WTC11 (cell line): ENCODE results near the gene LRRN3. TPM values are rescaled to one million over a fixed set of nuclear protein-coding genes. Genes with fewer than 3 reads are reported as not detected.

Experiments
- ATAC-seq: fragments of 200-7000 bp; cut with Tn5 transposase; 2 replicates; pipeline ENCODE4 v1.10.0; 2021; ENCODE audit warnings: mild to moderate bottlenecking, moderate library complexity
- CTCF ChIA-PET: fragments of 300-600 bp; sonication (Branson Sonifier 250); formaldehyde crosslinking; loops from one replicate; lab custom pipeline; 2021; ENCODE audit warnings: antibody characterized with exemption; lab: Charles Lee
- POLR2A ChIA-PET: fragments of 350-600 bp; sonication (Branson Sonifier 250); formaldehyde crosslinking; loops from one replicate; lab custom pipeline; 2021; ENCODE audit warnings: antibody characterized with exemption; lab: Charles Lee
- DNase-seq: peaks from one replicate; pipeline ENCODE4 v3.0.0; 2021; ENCODE audit warnings: low spot score
- H3K27ac Mint-ChIP-seq: 2 replicates; pipeline ENCODE4 v1.8.0; 2021; ENCODE audit warnings: mixed read lengths
- H3K27me3 Mint-ChIP-seq: 2 replicates; pipeline ENCODE4 v1.8.0; 2021; ENCODE audit warnings: low read depth, mild to moderate bottlenecking, moderate library complexity, mixed read lengths
- H3K36me3 Mint-ChIP-seq: 2 replicates; pipeline ENCODE4 v1.8.0; 2021; ENCODE audit warnings: mixed read lengths
- H3K4me1 Mint-ChIP-seq: 2 replicates; pipeline ENCODE4 v1.8.0; 2022; ENCODE audit warnings: mixed read lengths
- H3K4me3 Mint-ChIP-seq: 2 replicates; pipeline ENCODE4 v1.8.0; 2021; ENCODE audit warnings: mild to moderate bottlenecking, moderate library complexity, mixed read lengths
- H3K9me3 Mint-ChIP-seq: 2 replicates; pipeline ENCODE4 v1.8.0; 2021; ENCODE audit warnings: mixed read lengths
- CBFB ChIP-seq: sonication (generic); formaldehyde crosslinking; IDR thresholded peaks from 2 replicates; pipeline ENCODE4 v1.8.1; 2022; ENCODE audit warnings: mild to moderate bottlenecking, low read depth, missing genetic modification reagents
- ELF4 ChIP-seq: sonication (generic); formaldehyde crosslinking; IDR thresholded peaks from 2 replicates; pipeline ENCODE4 v1.8.1; 2022; ENCODE audit warnings: low read depth, mild to moderate bottlenecking, moderate library complexity, missing genetic modification reagents
- EMX1 ChIP-seq: fragments of 250-450 bp; sonication (Bioruptor Pico); IDR thresholded peaks from 2 replicates; pipeline ENCODE4 v1.8.0; 2021; ENCODE audit warnings: mild to moderate bottlenecking
- FOXK1 ChIP-seq: sonication (generic); formaldehyde crosslinking; IDR thresholded peaks from 2 replicates; pipeline ENCODE4 v1.8.0; 2022; ENCODE audit warnings: mild to moderate bottlenecking, moderate library complexity, missing genetic modification reagents
- HMGA2 ChIP-seq: fragments of 250-450 bp; sonication (Bioruptor Pico); IDR thresholded peaks from 2 replicates; pipeline ENCODE4 v1.4.0; 2021; ENCODE audit warnings: mild to moderate bottlenecking, moderate library complexity
- MXD4 ChIP-seq: fragments of 250-450 bp; sonication (Bioruptor Pico); IDR thresholded peaks from 2 replicates; pipeline ENCODE4 v1.8.0; 2021; ENCODE audit warnings: mild to moderate bottlenecking, moderate library complexity, borderline replicate concordance
- MYBL2 ChIP-seq: sonication (generic); formaldehyde crosslinking; IDR thresholded peaks from 2 replicates; pipeline ENCODE4 v1.8.1; 2023; ENCODE audit warnings: mild to moderate bottlenecking, moderate library complexity, missing genetic modification reagents
- NFYB ChIP-seq: sonication (generic); formaldehyde crosslinking; conservative IDR thresholded peaks from 2 replicates; pipeline ENCODE4 v1.8.0; 2022; ENCODE audit warnings: low read depth, missing genetic modification reagents
- NR1H2 ChIP-seq: sonication (generic); formaldehyde crosslinking; IDR thresholded peaks from 2 replicates; pipeline ENCODE4 v1.9.0; 2021; ENCODE audit warnings: mild to moderate bottlenecking, moderate library complexity, missing genetic modification reagents
- PRRX2 ChIP-seq: fragments of 250-450 bp; sonication (Bioruptor Pico); IDR thresholded peaks from 2 replicates; pipeline ENCODE4 v1.8.0; 2021; ENCODE audit warnings: mild to moderate bottlenecking
- STAT6 ChIP-seq: sonication (generic); formaldehyde crosslinking; conservative IDR thresholded peaks from 2 replicates; pipeline ENCODE4 v1.8.1; 2023; ENCODE audit warnings: mild to moderate bottlenecking, low read depth, missing genetic modification reagents, moderate library complexity
- TCF7 ChIP-seq: sonication (generic); formaldehyde crosslinking; IDR thresholded peaks from 2 replicates; pipeline ENCODE4 v1.8.0; 2022; ENCODE audit warnings: mild to moderate bottlenecking, low read depth, missing genetic modification reagents, moderate library complexity
- TEAD4 ChIP-seq: sonication (generic); formaldehyde crosslinking; IDR thresholded peaks from 2 replicates; pipeline ENCODE4 v1.8.0; 2022; ENCODE audit warnings: mild to moderate bottlenecking, missing genetic modification reagents
- ZNF138 ChIP-seq: sonication (generic); formaldehyde crosslinking; conservative IDR thresholded peaks from 2 replicates; pipeline ENCODE4 v1.8.1; 2022; ENCODE audit warnings: mild to moderate bottlenecking, moderate library complexity, missing genetic modification reagents
- ZNF416 ChIP-seq: fragments of 250-450 bp; sonication (Bioruptor Pico); IDR thresholded peaks from 2 replicates; pipeline ENCODE4 v1.9.0; 2021; ENCODE audit warnings: mild to moderate bottlenecking, inconsistent platforms
- ZNF532 ChIP-seq: fragments of 250-450 bp; sonication (Bioruptor Pico); IDR thresholded peaks from 2 replicates; pipeline ENCODE4 v1.9.0; 2021; ENCODE audit warnings: mild to moderate bottlenecking, borderline replicate concordance
- total RNA-seq: library from RNA; stranded (reverse); gene quantifications from 3 replicates; pipeline ENCODE4 v1.2.3, GENCODE V29; 2021
- TF ChIP-seq, protein P1 (sequence below): sonication (generic); formaldehyde crosslinking; IDR thresholded peaks from 2 replicates; pipeline ENCODE4 v1.8.0; 2022; ENCODE audit warnings: mild to moderate bottlenecking, missing genetic modification reagents
- TF ChIP-seq, protein P2 (sequence below): sonication (generic); formaldehyde crosslinking; IDR thresholded peaks from 2 replicates; pipeline ENCODE4 v1.8.0; 2022; ENCODE audit warnings: mild to moderate bottlenecking, missing genetic modification reagents
- TF ChIP-seq, protein P3 (sequence below): sonication (generic); formaldehyde crosslinking; IDR thresholded peaks from 2 replicates; pipeline ENCODE4 v1.8.1; 2023; ENCODE audit warnings: mild to moderate bottlenecking, missing genetic modification reagents, moderate library complexity
- TF ChIP-seq, protein P4 (sequence below): fragments of 250-450 bp; sonication (Bioruptor Pico); IDR thresholded peaks from 2 replicates; pipeline ENCODE4 v1.9.0; 2021; ENCODE audit warnings: moderate library complexity, mild to moderate bottlenecking, inconsistent platforms, borderline replicate concordance

Gene LRRN3
- total RNA-seq, 1 experiment from 2014 or later = 0.70 TPM

DNA sequence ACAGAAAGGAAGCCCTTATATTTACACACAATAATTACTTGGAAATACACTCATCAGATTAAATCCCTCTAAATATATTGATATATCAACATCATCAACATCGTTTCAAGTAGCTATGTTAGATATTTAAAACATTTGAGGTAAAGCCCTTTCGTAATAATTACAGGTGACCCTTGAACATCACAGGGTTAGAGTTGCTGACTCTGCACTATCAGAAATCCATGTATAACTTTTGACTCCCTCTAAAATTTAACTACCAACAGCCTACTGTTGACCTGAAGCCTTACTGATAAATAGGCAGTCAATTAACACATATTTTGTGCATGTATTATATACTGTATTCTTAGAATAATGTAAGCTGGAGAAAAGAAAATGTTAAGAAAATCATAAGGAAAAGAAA, 34.6 kb upstream of the LRRN3 start:
- POLR2A ChIA-PET = no interaction called here
- Mint-ChIP-seq H3K9me3 (peaks cover 7% of the 10 kb centered on the region), H3K36me3 (no peaks in the 10 kb centered on the region), H3K27me3 (no peaks in the 10 kb centered on the region), H3K4me1 (peaks cover 28% of the 10 kb centered on the region), H3K27ac (no peak overlapping the region), H3K4me3 (no peak overlapping the region)
- TF ChIP-seq, protein P1, sequence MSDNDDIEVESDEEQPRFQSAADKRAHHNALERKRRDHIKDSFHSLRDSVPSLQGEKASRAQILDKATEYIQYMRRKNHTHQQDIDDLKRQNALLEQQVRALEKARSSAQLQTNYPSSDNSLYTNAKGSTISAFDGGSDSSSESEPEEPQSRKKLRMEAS (CRISPR knock-in tag) = no peak
- no peak for TF ChIP-seq FOXK1 (CRISPR knock-in tag)
- TF ChIP-seq NFYB (CRISPR knock-in tag) = no peak
- TF ChIP-seq PRRX2 (CRISPR knock-in tag) = no peak
- no peak for TF ChIP-seq MXD4
- TF ChIP-seq TEAD4 (CRISPR knock-in tag) = no peak
- no peak for TF ChIP-seq HMGA2 (CRISPR knock-in tag)
- TF ChIP-seq, protein P2, sequence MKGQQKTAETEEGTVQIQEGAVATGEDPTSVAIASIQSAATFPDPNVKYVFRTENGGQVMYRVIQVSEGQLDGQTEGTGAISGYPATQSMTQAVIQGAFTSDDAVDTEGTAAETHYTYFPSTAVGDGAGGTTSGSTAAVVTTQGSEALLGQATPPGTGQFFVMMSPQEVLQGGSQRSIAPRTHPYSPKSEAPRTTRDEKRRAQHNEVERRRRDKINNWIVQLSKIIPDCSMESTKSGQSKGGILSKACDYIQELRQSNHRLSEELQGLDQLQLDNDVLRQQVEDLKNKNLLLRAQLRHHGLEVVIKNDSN (CRISPR knock-in tag) = no peak
- TF ChIP-seq, protein P3, sequence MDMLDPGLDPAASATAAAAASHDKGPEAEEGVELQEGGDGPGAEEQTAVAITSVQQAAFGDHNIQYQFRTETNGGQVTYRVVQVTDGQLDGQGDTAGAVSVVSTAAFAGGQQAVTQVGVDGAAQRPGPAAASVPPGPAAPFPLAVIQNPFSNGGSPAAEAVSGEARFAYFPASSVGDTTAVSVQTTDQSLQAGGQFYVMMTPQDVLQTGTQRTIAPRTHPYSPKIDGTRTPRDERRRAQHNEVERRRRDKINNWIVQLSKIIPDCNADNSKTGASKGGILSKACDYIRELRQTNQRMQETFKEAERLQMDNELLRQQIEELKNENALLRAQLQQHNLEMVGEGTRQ = no peak
- no peak for TF ChIP-seq NR1H2 (CRISPR knock-in tag)
- TF ChIP-seq MYBL2 (CRISPR knock-in tag) = no peak
- no peak for TF ChIP-seq TCF7
- TF ChIP-seq, protein P4, sequence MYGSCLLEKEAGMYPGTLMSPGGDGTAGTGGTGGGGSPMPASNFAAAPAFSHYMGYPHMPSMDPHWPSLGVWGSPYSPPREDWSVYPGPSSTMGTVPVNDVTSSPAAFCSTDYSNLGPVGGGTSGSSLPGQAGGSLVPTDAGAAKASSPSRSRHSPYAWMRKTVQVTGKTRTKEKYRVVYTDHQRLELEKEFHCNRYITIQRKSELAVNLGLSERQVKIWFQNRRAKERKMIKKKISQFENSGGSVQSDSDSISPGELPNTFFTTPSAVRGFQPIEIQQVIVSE (CRISPR knock-in tag) = no peak
- no peak for TF ChIP-seq ZNF138
- DNase-seq (no peak), ATAC-seq (no peak)
- CTCF ChIA-PET = no interaction called here

DNA sequence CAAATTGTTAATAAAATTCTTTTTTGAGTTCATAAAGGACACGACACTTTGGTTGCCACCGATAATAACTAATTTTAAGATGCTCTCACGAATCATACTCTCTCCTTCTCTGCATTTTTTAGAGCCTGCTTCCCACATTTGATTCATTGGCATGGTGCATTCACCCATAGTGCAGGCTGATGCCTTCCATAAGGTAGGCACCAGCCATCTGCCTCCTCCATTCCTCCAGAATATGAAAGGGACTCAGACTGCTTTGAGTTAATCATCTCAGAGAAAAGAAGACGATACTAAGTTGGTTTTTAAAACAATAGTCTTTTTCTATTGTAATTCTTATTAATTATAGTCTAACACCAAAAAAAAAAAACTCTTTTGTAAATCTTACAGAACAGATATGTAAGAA, 33.9 kb upstream of the LRRN3 start:
- ChIA-PET CTCF (no interaction called here), POLR2A (no interaction called here)
- H3K4me3 Mint-ChIP-seq = no peak overlapping the region
- ATAC-seq (no peak), DNase-seq (no peak)
- H3K9me3 Mint-ChIP-seq = peaks cover 14% of the 10 kb centered on the region
- peaks cover 21% of the 10 kb centered on the region for H3K4me1 Mint-ChIP-seq
- no peaks in the 10 kb centered on the region for H3K27me3 Mint-ChIP-seq
- H3K36me3 Mint-ChIP-seq = peaks cover 7% of the 10 kb centered on the region
- no peak overlapping the region for H3K27ac Mint-ChIP-seq
- TF ChIP-seq ZNF532 = no peak
- TF ChIP-seq EMX1 (CRISPR knock-in tag) = no peak
- no peak for TF ChIP-seq ELF4
- TF ChIP-seq HMGA2 (CRISPR knock-in tag) = no peak
- TF ChIP-seq STAT6 (CRISPR knock-in tag) = no peak
- no peak for TF ChIP-seq CBFB
- no peak for TF ChIP-seq ZNF416 (CRISPR knock-in tag)
